Esophagus muscularis mucosa (tissue), 4 donors: ENCODE data around the gene PPARD. TPM values are rescaled to one million over a fixed set of nuclear protein-coding genes. Genes with fewer than 3 reads are reported as not detected.
"Not testable (repeated sequence)": the region's sequence is repeated elsewhere in the genome, so short reads cannot be mapped to it uniquely, and the experiment has no call there.

Experiments used
- DNase-seq: peaks from one replicate; pipeline ENCODE4 v3.0.0-alpha.2; 2017; ENCODE audit errors: extremely low spot score
- H3K27ac ChIP-seq, 4 donors: fragments of 200-600 bp; sonication (generic); replicated peaks in 1 of 4; 1 replicate in 3 of 4; 2 replicates in 1 of 4; pipeline ENCODE4 v1.5.1; 2016 to 2019; ENCODE audit warnings: mild to moderate bottlenecking in 1 of 4
- H3K27me3 ChIP-seq, 4 donors: fragments of 200-600 bp; sonication (generic); one replicate each; pipeline versions ENCODE4 v1.5.1 to v1.6.0; 2016 to 2019
- H3K36me3 ChIP-seq, 4 donors: fragments of 200-600 bp; sonication (generic); one replicate each; pipeline ENCODE4 v1.5.1; 2016 to 2019
- H3K4me1 ChIP-seq, 4 donors: fragments of 200-600 bp; sonication (generic); one replicate each; pipeline ENCODE4 v1.5.1; 2016 to 2019
- H3K4me3 ChIP-seq, 4 donors: fragments of 200-600 bp; sonication (generic); 1 replicate in 2 of 4; 2 replicates in 2 of 4; pipeline ENCODE4 v1.5.1; 2016 to 2019; ENCODE audit warnings: mild to moderate bottlenecking in 4 of 4, moderate library complexity in 1 of 4
- H3K9me3 ChIP-seq, 4 donors: fragments of 200-600 bp; sonication (generic); 1 replicate in 3 of 4; 2 replicates in 1 of 4; pipeline ENCODE4 v1.5.1; 2016 to 2019
- CTCF ChIP-seq, 3 experiments: fragments of 200-600 bp in 2 of 3; fragments of 450-650 bp in 1 of 3; sonication (generic) in 2 of 3; IDR thresholded peaks; one replicate each; pipeline ENCODE4 v1.5.1; 2017 to 2019; ENCODE audit warnings: antibody characterized with exemption in 3 of 3, mild to moderate bottlenecking in 2 of 3, moderate library complexity in 1 of 3
- EP300 ChIP-seq: sonication (generic); formaldehyde crosslinking; IDR thresholded peaks from one replicate; pipeline ENCODE4 v1.6.1; 2017; ENCODE audit warnings: antibody characterized with exemption
- POLR2A ChIP-seq: fragments of 450-650 bp; IDR thresholded peaks from one replicate; pipeline ENCODE4 v1.6.1; 2017; ENCODE audit warnings: antibody characterized with exemption, moderate library complexity, mild to moderate bottlenecking, low read depth
- POLR2AphosphoS5 ChIP-seq, 2 donors: sonication (generic); formaldehyde crosslinking; IDR thresholded peaks; one replicate each; pipeline ENCODE4 v1.6.1; 2017; ENCODE audit warnings: antibody characterized with exemption in 2 of 2
- WGBS: methylation state at CpG from one replicate; pipeline ENCODE4 v1.1.5; 2018; 5-methylcytosine and 5-hydroxymethylcytosine counted together
- intact Hi-C: fragments of 100-400 bp; cut with DNase I; formaldehyde crosslinking; loops from one replicate; pipeline ENCODE4 v1.15.1; 2023
- total RNA-seq, 4 donors: library from RNA; depleted of rRNA; stranded (reverse); fragments of >200 nt; gene quantifications; one replicate each; pipeline versions ENCODE4 v1.1.0 to v1.2.1, GENCODE V29; 2016

PPARD gene
- total RNA-seq, 4 donors from 2014 or later: 10.8 to 22.4 (median 16.0) TPM

- Histone ChIP-seq H3K27ac (no peak overlapping the region), H3K4me1 (peaks cover 4 to 34% (median 23%) of the 10 kb centered on the region in 4 donors), H3K27me3 (no peaks in the 10 kb centered on the region), H3K36me3 (no peaks in the 10 kb centered on the region), H3K4me3 (no peak overlapping the region), H3K9me3 (no peaks in the 10 kb centered on the region)
- DNase-seq: no peak
- TF ChIP-seq POLR2AphosphoS5 (IDR thresholded peaks at IDR 0.05): no peak
- TF ChIP-seq EP300: no peak
- TF ChIP-seq CTCF (IDR thresholded peaks at IDR 0.05): no peak
- TF ChIP-seq POLR2A: no peak
- WGBS: 43% methylated on average over 12 of the region's 14 CpGs
- intact Hi-C loops: no loop called here
These were observed 43.3 kb downstream of the PPARD start for GRCh38 chr6:35385457-35386202.

GRCh38 chr6:35386989-35387388 lies 44.6 kb downstream of the PPARD start:
- TF ChIP-seq CTCF (IDR thresholded peaks at IDR 0.05) (no peak), EP300 (no peak), POLR2A (no peak), POLR2AphosphoS5 (IDR thresholded peaks at IDR 0.05) (no peak)
- Histone ChIP-seq H3K9me3 (no peaks in the 10 kb centered on the region), H3K27me3 (no peaks in the 10 kb centered on the region), H3K27ac (no peak overlapping the region), H3K4me1 (peaks cover 8 to 25% (median 18%) of the 10 kb centered on the region in 4 donors), H3K4me3 (no peak overlapping the region), H3K36me3 (no peaks in the 10 kb centered on the region)
- intact Hi-C loops: no loop called here
- no peak for DNase-seq
- 89% methylated on average over 4 of the region's 4 CpGs for WGBS

GRCh38 chr6:35388030-35388429 lies 45.7 kb downstream of the PPARD start:
- no peaks in the 10 kb centered on the region for H3K27me3 ChIP-seq
- TF ChIP-seq POLR2AphosphoS5 (IDR thresholded peaks at IDR 0.05) (no peak), POLR2A (no peak), EP300 (no peak), CTCF (IDR thresholded peaks at IDR 0.05) (no peak)
- H3K27ac ChIP-seq: no peak overlapping the region
- no peak overlapping the region for H3K4me3 ChIP-seq
- intact Hi-C loops: no loop called here
- no peaks in the 10 kb centered on the region for H3K36me3 ChIP-seq
- no peaks in the 10 kb centered on the region for H3K9me3 ChIP-seq
- 74% methylated on average over 5 of the region's 5 CpGs for WGBS
- H3K4me1 ChIP-seq: peaks cover 15 to 32% (median 23%) of the 10 kb centered on the region in 4 donors
- no peak for DNase-seq

- no peak overlapping the region for H3K27ac ChIP-seq
- peaks cover 15 to 32% (median 24%) of the 10 kb centered on the region in 4 donors for H3K4me1 ChIP-seq
- DNase-seq: no peak
- WGBS: 91% methylated on average over 5 of the region's 5 CpGs
- H3K27me3 ChIP-seq: no peaks in the 10 kb centered on the region
- intact Hi-C loops: no loop called here
- TF ChIP-seq CTCF (IDR thresholded peaks at IDR 0.05) (no peak), EP300 (no peak), POLR2AphosphoS5 (IDR thresholded peaks at IDR 0.05) (no peak), POLR2A (no peak)
- no peak overlapping the region for H3K4me3 ChIP-seq
- H3K9me3 ChIP-seq: no peaks in the 10 kb centered on the region
- no peaks in the 10 kb centered on the region for H3K36me3 ChIP-seq
These were observed 46.5 kb downstream of the PPARD start for GRCh38 chr6:35388772-35389352.

GRCh38 chr6:35389386-35389785 lies 47.0 kb downstream of the PPARD start:
- intact Hi-C loops, H3K27me3 ChIP-seq, H3K4me3 ChIP-seq, H3K9me3 ChIP-seq, H3K36me3 ChIP-seq, DNase-seq, H3K27ac ChIP-seq: not testable (repeated sequence)
- peaks cover 15 to 32% (median 24%) of the 10 kb centered on the region in 4 donors for H3K4me1 ChIP-seq
- 97% methylated on average over 9 of the region's 9 CpGs for WGBS
